SK-N-SH (cell line): Measurements from ENCODE around the gene CRYBG3.

Experiments used
- CTCF ChIP-seq: fragments of 200-600 bp; sonication (generic); IDR thresholded peaks from 2 replicates; pipeline ENCODE4 v1.6.1; 2017; ENCODE audit warnings: antibody characterized with exemption, mild to moderate bottlenecking, moderate library complexity
- EP300 ChIP-seq, 2 experiments: IDR thresholded peaks; 2 replicates each; pipeline versions ENCODE4 v1.4.0 to v1.6.1; 2012; ENCODE audit warnings: borderline replicate concordance in 1 of 2, low read depth in 1 of 2, low read length in 1 of 2
- FOXJ3 ChIP-seq: sonication (generic); formaldehyde crosslinking; IDR thresholded peaks from 2 replicates; pipeline ENCODE4 v1.5.1; 2020; ENCODE audit warnings: mild to moderate bottlenecking, missing genetic modification reagents
- JUND ChIP-seq: IDR thresholded peaks from 2 replicates; pipeline ENCODE4 v1.4.0; 2012
- POLR2AphosphoS5 ChIP-seq: IDR thresholded peaks from 2 replicates; pipeline ENCODE4 v1.6.1; 2012; ENCODE audit warnings: low read depth, low read length
- RFX5 ChIP-seq: IDR thresholded peaks from 2 replicates; pipeline ENCODE4 v1.6.1; 2012; ENCODE audit warnings: mild to moderate bottlenecking, improper control_type of control experiment, low read length
- SMC3 ChIP-seq: IDR thresholded peaks from 2 replicates; pipeline ENCODE4 v1.6.1; 2012; ENCODE audit warnings: low read depth, low read length, improper control_type of control experiment
- TCF12 ChIP-seq: IDR thresholded peaks from 2 replicates; pipeline ENCODE4 v1.4.0; 2012
- YY1 ChIP-seq: IDR thresholded peaks from 2 replicates; pipeline ENCODE4 v1.4.0; 2012; ENCODE audit warnings: low read depth, mild to moderate bottlenecking
- TF ChIP-seq, protein P1 (sequence below): IDR thresholded peaks from 2 replicates; pipeline ENCODE4 v1.4.0; 2012; ENCODE audit warnings: low read depth, borderline replicate concordance
- TF ChIP-seq, protein P2 (sequence below): fragments of 150-350 bp; IDR thresholded peaks from 2 replicates; pipeline ENCODE4 v1.6.1; 2017; ENCODE audit warnings: antibody characterized with exemption, low read length, low read depth, borderline replicate concordance

- no peak for TF ChIP-seq SMC3
- no peak for TF ChIP-seq EP300 (IDR thresholded peaks at IDR 0.05; ENCODE audit: borderline replicate concordance in 1 of 2, low read depth in 1 of 2, low read length in 1 of 2)
- TF ChIP-seq CTCF: no peak
- TF ChIP-seq YY1: no peak
- no peak for TF ChIP-seq FOXJ3 (CRISPR knock-in tag)
- no peak for TF ChIP-seq POLR2AphosphoS5
- TF ChIP-seq RFX5: no peak
- TF ChIP-seq TCF12: no peak
- TF ChIP-seq, protein P1, sequence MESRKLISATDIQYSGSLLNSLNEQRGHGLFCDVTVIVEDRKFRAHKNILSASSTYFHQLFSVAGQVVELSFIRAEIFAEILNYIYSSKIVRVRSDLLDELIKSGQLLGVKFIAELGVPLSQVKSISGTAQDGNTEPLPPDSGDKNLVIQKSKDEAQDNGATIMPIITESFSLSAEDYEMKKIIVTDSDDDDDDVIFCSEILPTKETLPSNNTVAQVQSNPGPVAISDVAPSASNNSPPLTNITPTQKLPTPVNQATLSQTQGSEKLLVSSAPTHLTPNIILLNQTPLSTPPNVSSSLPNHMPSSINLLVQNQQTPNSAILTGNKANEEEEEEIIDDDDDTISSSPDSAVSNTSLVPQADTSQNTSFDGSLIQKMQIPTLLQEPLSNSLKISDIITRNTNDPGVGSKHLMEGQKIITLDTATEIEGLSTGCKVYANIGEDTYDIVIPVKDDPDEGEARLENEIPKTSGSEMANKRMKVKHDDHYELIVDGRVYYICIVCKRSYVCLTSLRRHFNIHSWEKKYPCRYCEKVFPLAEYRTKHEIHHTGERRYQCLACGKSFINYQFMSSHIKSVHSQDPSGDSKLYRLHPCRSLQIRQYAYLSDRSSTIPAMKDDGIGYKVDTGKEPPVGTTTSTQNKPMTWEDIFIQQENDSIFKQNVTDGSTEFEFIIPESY: no peak
- TF ChIP-seq JUND: no peak
- TF ChIP-seq, protein P2, sequence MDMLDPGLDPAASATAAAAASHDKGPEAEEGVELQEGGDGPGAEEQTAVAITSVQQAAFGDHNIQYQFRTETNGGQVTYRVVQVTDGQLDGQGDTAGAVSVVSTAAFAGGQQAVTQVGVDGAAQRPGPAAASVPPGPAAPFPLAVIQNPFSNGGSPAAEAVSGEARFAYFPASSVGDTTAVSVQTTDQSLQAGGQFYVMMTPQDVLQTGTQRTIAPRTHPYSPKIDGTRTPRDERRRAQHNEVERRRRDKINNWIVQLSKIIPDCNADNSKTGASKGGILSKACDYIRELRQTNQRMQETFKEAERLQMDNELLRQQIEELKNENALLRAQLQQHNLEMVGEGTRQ: no peak
Observed at GRCh38 chr3:97991293-97991682, 169.5 kb downstream of the CRYBG3 start.
